LNCaP clone FGC (cell line): Measurements from ENCODE around the gene LRSAM1.
"Not testable (repeated sequence)": the region's sequence is repeated elsewhere in the genome, so short reads cannot be mapped to it uniquely, and the experiment has no call there.

Source experiments
- DNase-seq: peaks from one replicate; pipeline ENCODE4 v3.0.0-alpha.2; 2011; ENCODE audit warnings: low read depth
- H3K4me3 ChIP-seq: 2 replicates; pipeline ENCODE4 v1.5.1; 2011; ENCODE audit warnings: mild to moderate bottlenecking, low read depth, low read length, control low read depth
- TF ChIP-seq, protein P1 (sequence below): IDR thresholded peaks from 2 replicates; pipeline ENCODE4 v1.5.1; 2012; ENCODE audit warnings: mild to moderate bottlenecking; ENCODE audit not compliant: control insufficient read depth, insufficient read depth; ENCODE audit errors: extremely low read depth

LRSAM1 gene

DNA sequence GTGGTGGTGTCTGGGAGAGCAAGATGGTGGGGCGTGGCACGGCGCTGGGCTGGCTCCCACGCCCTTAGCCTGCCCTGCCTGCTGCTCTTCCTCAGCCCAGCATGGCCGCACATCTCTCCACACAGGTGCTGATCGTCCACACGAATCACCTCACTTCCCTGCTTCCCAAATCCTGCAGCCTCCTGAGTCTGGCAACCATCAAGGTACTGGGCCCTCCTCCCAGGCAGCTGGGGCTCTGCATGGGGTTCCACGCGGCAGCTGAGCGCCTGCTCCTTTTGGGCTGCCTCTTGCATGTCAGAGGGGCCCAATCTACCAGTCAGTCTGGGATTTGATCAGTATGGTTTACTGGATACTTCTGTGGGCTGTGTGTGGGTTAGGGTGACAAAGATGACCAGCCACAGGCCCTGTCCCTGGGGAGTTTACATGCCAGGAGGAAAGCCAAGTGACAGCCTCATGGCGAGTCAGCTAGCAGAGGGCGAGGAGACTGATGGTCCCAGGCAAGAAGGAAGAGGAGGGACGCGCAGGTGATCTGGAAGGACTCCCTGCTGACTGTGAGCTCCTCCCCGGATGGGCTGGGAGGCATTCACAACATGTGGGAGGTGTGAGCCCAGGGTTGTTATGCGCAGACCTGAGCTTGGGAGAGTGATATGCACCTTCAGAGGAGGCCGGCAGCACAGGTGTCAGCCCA lies 6.0 kb downstream of the LRSAM1 start:
- DNase-seq, result no peak
- no peak overlapping the region for H3K4me3 ChIP-seq
- TF ChIP-seq, protein P1, sequence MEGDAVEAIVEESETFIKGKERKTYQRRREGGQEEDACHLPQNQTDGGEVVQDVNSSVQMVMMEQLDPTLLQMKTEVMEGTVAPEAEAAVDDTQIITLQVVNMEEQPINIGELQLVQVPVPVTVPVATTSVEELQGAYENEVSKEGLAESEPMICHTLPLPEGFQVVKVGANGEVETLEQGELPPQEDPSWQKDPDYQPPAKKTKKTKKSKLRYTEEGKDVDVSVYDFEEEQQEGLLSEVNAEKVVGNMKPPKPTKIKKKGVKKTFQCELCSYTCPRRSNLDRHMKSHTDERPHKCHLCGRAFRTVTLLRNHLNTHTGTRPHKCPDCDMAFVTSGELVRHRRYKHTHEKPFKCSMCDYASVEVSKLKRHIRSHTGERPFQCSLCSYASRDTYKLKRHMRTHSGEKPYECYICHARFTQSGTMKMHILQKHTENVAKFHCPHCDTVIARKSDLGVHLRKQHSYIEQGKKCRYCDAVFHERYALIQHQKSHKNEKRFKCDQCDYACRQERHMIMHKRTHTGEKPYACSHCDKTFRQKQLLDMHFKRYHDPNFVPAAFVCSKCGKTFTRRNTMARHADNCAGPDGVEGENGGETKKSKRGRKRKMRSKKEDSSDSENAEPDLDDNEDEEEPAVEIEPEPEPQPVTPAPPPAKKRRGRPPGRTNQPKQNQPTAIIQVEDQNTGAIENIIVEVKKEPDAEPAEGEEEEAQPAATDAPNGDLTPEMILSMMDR, result no peak

DNA sequence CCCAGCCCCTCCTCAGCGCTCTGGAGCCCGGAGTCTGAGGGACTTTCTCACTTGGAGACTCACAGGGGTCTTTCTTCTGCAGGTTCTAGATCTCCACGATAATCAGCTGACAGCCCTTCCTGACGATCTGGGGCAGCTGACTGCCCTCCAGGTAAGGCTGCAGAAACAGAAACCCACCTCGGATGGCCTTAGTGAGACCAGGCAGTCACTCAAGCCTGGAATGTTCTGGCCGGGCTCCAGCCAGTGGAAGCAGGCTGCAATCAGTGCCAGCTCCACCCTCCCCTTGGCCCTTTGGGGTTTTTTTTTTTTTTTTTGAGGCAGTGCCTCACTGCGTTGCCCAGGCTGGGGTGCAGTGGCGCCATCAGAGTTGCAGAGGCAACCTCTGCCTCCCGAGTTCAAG lies 7.6 kb downstream of the LRSAM1 start:
- no peak overlapping the region for H3K4me3 ChIP-seq
- TF ChIP-seq, protein P1, result no peak
- no peak for DNase-seq

DNA sequence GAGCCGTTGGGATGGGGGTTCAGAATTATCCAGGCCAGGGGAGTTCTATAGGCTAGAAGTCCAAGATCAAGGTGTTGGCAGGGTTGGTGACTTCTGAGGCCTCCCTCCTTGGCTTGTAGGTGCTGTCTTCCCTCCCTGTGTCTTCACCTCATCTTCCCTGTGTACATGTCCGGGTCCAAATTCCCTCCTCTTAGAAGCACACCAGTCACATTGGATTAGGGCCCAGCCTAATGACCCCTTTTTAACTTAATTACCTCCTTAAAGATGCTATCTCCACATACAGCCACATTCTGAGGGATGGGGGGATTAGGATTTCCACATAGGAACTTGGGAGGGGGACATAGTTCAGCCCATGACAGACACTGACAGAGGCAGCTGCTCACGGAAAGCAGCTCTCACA lies 12.1 kb downstream of the LRSAM1 start:
- no peak for DNase-seq
- H3K4me3 ChIP-seq, result no peak overlapping the region
- TF ChIP-seq, protein P1, result no peak

DNA sequence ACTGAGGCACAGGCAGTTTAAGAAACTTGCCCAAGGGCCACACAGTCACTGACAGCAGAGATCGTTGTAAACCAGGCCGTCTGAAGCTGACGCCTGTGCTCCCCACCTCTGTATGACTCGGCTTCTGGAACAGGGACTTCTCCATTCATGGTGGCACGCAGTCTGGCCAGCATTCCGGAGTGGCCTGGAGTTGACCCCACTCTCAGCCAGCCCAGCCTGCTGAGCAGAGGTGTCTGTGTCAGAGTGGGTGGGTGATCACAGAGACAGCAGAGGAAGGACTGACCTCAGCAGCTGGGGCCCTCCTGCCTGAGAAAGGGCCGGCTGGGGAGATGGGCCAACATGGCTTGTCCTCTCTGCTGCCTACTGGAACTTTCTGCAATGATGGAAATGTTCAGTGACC lies 12.6 kb downstream of the LRSAM1 start:
- TF ChIP-seq, protein P1, result no peak

DNA sequence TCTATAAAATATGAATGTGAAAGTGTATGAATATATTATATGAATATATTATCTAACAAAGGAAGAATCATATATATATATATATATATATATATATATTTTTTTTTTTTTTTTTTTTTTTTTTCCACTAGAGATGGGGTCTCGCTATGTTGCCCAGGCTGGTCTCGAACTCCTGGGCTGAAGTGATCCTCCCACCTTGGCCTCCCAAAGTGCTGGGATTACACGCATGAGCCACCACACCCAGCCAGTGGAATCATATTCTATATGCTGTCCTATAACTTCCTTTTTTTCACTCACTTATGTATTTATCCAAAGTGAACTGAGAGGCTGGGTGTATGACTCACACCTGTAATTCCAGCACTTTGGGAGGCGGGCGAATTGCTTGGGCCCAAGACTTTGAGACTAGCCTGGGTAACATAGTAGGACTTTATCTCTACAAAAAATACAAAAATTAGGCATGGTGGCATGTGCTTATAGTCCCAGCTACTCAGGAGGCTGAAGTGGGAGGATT lies 15.2 kb downstream of the LRSAM1 start:
- not testable (repeated sequence) for DNase-seq, H3K4me3 ChIP-seq

More for the DNA sequence above, 12.6 kb downstream of the LRSAM1 start:
- no peak overlapping the region for H3K4me3 ChIP-seq
- no peak for DNase-seq

DNA sequence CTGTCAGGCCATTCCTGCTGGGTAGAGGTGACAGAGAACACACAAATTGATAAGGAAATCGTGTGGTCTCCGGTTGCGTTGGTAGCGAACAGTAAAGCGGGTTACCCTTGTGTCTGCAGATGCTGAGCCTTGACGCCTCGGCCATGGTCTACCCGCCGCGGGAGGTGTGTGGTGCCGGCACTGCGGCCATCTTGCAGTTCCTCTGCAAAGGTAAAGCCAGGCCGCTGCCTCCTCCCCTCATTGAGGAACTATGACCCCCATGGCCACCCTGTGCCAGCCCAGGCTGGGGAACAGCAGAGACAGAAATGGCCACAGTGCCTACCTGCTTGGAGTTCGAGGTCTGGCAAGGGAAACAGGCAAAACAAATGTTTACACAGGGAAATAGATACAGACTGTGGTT lies 16.3 kb downstream of the LRSAM1 start:
- TF ChIP-seq, protein P1, result no peak
- no peak overlapping the region for H3K4me3 ChIP-seq
- DNase-seq, result no peak

DNA sequence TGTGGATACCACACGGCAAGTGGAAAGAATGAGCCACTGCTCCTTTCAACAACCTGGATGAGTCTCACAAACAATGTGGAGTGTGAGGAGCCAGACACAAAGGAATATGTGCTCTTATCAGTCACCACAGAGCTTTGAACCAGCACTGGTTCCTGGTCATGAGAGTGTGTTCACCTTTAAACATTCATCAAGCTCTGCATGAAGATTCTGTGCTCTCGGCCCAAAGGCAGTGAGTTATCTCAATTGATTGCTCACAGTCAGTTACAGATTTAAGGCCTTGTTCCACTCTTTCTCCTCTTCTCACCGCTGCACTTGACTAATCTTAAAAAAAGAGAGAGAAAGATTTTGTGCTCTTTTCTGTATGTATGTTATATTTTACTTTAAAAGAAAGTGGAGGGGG lies 19.4 kb downstream of the LRSAM1 start:
- DNase-seq, result no peak
- TF ChIP-seq, protein P1, result no peak
- no peak overlapping the region for H3K4me3 ChIP-seq
